Posterior vena cava (tissue), 2 donors: ENCODE results near the gene GPR42. TPM values are rescaled to one million over a fixed set of nuclear protein-coding genes. Genes with fewer than 3 reads are reported as not detected.
A peak's percentile ranks its signal among the peaks of the same experiment; 100 is the strongest.

ENCODE experiments used
- DNase-seq: peaks from one replicate; pipeline ENCODE4 v3.0.0-alpha.2; 2020; ENCODE audit warnings: low spot score
- intact Hi-C, 2 donors: fragments of 100-400 bp; cut with DNase I; formaldehyde crosslinking; loops; one replicate each; pipeline versions ENCODE4 v1.14.1 to v1.14.2; 2022 to 2023
- total RNA-seq, 2 donors: library from RNA; stranded (reverse); fragmentation: NEBNext Ultra II Directional; extraction: Animal tissue kit (Norgen Biotek cat#: 25700); gene quantifications; one replicate each; pipeline ENCODE4 v1.2.1, GENCODE V29; 2021
- donor health status: DM: yes; HTN: yes; CAD: no.
- donor health status: DM: yes; HTN: yes; CAD: no.

GPR42 gene
- total RNA-seq, 2 donors from 2014 or later: 0.28 TPM; not detected in 1

DNA sequence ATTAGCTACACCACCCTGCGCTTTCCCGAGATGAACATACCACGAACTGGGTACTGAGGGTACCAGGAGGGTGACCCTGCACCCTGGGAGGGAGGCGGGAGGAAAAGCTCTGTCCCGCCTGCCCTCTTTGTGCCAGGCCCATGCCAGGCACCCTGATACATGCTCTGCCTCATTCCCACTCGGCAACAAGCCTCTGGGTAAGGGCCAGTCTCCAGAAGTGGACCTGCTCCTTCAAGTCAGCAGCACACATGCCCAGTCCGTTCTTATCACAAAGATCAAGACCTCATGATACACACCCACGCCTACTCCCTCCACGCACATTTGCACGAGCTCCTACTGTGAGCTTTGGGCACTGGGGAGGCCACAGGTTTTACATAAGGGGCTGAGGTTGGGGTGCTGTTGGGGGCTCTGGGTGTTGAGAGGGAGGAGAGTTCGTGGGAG, 25.2 kb upstream of the GPR42 start:
- no peak for DNase-seq
- intact Hi-C loops: no loop called here

DNA sequence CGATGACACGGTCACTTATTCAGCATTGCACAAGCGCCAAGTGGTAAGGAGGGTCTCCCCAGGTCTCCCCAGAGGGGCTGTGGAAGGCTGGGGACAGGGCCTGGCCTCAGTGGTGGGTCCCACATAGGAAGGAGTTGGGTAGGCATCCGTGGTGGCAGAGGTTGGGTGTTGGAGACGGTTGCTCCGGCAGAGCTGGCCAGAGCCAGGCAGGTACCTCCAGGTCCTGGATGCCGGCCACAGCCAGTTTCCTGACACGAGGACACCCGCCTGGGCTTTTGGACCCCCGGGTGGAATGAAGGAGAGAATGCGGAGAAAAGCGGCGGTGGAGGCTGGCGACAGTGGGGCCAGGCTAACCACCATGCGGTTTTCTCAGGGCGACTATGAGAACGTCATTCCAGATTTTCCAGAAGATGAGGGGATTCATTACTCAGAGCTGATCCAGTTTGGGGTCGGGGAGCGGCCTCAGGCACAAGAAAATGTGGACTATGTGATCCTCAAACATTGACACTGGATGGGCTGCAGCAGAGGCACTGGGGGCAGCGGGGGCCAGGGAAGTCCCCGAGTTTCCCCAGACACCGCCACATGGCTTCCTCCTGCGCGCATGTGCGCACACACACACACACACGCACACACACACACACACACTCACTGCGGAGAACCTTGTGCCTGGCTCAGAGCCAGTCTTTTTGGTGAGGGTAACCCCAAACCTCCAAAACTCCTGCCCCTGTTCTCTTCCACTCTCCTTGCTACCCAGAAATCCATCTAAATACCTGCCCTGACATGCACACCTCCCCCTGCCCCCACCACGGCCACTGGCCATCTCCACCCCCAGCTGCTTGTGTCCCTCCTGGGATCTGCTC, 24.4 kb upstream of the GPR42 start:
- intact Hi-C loops: no loop called here
- DNase-seq: peak; percentile 83

DNA sequence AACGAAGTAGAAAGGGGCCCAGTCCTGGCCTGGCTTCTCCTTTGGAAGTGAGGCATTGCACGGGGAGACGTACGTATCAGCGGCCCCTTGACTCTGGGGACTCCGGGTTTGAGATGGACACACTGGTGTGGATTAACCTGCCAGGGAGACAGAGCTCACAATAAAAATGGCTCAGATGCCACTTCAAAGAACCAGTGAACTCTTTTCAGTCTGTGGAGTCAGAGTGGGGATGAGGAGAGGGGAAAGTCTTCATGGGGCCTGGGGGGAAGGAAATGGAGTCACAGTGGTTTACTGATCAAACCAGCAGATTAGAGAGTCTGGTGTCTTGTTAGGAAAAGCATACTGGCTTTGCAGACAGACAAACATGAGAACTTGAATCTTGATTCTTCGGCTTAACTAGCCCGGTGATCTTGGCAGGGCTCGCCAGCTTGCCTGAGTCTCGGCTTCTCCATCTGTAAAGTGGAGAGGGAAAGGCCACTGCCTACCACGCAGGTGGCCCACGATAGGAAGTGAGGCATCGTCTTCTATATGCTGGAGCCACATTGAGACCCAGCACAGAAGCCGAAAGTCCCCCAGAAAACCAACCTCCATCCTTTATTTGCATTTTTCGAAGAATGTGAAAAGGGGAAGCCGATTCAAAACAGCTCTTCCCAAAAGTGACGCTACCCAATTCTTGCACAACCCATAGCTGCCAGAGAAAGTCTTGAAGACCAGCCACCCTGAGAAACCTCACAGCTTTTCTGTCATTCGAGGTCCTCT, 23.5 kb upstream of the GPR42 start, which contains the start of gene FFAR1:
TSS of gene FFAR1 (plus strand) at position 732 of the 759 bp plus-strand sequence. CDS start 3,650 bp downstream, outside the sequence.
- peak; percentile 62 for DNase-seq
- intact Hi-C loops: no loop called here

DNA sequence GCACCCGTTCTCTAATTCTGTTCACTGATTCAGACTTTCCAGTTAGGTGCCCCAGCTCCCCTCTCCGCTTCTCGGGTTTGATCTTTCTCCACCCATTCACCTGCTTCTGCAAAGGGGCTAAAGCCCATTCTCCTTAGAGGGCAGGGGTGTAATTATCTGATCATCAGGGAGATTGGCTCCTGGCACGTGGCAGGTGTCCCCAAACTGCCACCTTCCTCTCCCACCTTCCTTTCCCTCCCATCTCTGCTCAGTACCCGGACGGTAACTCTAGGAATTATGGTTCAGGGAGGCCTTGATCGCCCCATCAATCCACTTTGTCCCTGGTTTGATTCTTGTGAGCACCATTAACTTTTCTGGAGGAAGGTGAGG, 23.0 kb upstream of the GPR42 start:
- intact Hi-C loops: no loop called here

DNA sequence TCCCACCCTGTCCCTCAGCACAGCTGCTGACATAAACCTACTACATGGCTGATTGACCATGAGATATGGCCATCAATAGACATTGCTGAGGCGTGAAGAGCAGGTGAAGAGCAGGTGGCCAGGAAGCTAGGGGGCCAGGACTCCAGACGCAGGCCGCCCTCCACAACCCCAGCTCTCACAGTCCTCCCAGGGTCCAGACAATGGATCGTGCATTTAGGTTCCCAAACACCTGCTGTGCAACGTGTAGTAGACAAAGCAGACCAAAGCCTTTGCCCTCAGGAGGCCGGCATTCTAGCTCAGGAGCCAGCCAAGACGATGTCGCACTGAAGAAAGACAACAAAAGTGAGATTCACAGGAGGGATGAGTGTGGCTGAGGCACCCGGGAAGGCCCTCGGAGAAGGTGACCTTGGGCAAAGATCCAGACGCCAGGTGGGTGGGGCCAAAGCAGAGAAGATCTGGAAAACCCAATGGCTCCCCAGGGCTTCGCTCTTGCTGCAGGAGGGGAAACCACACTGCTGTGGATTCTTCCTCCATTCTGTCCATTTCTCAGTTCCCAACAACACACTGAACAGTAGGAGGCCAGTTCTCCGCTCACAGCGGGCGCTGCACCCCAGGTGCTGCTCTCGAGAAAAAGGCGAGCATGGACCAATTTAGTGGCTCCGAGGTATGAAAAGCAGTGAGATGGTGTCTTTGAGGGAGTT, 21.8 kb upstream of the GPR42 start:
- intact Hi-C loops: no loop called here
- peak; percentile 67 for DNase-seq

More for the DNA sequence above, 23.0 kb upstream of the GPR42 start:
- DNase-seq: no peak

DNA sequence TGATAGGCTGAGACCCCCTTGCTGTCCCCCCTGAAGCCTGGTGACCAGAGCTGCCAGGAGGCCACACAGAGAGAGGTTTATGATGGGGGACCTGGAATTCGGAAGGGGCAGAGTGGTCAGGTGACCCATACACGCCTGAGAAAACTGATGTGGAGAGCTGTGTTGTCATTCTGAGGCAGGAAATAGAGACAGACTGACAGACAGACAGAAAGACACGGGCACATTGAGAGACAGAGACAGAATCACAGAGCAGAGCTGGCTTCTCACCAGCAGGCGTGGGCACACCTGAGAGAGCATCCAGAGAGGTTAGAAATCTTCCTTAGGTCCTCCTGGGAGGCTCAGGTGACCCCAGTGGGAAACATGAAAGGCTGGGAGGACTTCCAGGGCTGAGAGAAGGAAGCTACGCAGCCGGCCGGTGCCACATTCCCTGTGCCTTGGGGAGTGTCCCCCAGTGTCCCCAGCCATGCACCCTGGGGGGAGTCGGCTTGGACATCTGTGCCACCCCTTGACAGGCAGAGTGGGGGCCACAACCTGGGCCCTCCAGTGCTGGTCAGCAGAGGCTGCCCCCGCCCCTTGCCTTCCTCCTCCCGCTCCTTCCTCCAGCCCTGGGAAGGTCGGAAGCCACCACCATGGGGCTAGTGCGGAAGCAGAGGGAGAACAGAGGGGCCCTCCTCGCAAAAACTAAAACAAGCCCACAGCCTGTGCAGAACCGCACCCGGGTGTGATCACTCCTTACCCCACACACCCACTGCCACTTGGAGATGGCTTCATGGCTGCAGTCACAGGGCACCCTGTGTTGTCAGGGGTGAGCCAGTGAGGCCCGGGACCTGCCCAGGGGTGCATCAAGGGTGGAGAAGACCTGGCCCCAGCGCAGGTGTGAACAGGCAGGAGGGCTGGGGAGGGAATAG, 21.0 kb upstream of the GPR42 start:
- intact Hi-C loops: loop anchor here (10.0 kb wide), 1 partner anchor 145 kb away; the partner anchor contains the start of gene KRTDAP (in 2 of the 2)

DNA sequence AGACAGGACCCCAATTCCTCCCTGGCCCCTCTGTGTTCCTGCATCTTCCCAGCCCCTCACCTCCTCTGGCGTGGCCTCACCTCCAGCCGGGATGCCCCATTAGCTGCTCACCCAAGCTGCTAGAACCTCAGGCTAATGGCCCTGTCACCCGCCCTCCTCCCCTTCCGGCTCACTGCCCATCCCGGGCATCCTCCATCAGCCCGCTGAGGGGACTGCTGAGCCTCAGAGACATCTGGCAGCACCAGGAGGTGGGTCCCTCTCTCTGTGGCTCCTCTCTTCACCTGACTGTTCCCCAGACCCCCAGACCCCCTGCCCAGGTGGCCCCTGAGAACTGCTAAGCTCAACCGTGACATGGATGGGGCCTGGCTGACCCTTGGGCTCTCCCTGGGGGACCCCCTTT, 20.3 kb upstream of the GPR42 start:
- intact Hi-C loops: loop anchor here (10.0 kb wide), 1 partner anchor 144 kb away; the partner anchor contains the start of gene KRTDAP (in 2 of the 2)

More for the DNA sequence above, 21.0 kb upstream of the GPR42 start:
- peak; percentile 79 for DNase-seq

DNA sequence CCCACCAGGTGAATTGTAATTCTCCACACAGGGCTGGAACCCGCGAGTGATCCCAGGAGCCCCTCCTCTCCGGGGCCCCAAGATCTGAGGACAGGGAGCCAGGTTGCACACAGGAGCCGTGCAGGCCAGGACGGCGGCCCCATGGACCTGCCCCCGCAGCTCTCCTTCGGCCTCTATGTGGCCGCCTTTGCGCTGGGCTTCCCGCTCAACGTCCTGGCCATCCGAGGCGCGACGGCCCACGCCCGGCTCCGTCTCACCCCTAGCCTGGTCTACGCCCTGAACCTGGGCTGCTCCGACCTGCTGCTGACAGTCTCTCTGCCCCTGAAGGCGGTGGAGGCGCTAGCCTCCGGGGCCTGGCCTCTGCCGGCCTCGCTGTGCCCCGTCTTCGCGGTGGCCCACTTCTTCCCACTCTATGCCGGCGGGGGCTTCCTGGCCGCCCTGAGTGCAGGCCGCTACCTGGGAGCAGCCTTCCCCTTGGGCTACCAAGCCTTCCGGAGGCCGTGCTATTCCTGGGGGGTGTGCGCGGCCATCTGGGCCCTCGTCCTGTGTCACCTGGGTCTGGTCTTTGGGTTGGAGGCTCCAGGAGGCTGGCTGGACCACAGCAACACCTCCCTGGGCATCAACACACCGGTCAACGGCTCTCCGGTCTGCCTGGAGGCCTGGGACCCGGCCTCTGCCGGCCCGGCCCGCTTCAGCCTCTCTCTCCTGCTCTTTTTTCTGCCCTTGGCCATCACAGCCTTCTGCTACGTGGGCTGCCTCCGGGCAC, 19.3 kb upstream of the GPR42 start:
- DNase-seq: peak; percentile 76
- intact Hi-C loops: loop anchor here (10.0 kb wide), 1 partner anchor 143 kb away; the partner anchor contains the start of gene KRTDAP (in 2 of the 2)

More for the DNA sequence above, 20.3 kb upstream of the GPR42 start:
- peak; percentile 60 for DNase-seq

DNA sequence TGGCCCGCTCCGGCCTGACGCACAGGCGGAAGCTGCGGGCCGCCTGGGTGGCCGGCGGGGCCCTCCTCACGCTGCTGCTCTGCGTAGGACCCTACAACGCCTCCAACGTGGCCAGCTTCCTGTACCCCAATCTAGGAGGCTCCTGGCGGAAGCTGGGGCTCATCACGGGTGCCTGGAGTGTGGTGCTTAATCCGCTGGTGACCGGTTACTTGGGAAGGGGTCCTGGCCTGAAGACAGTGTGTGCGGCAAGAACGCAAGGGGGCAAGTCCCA, 18.8 kb upstream of the GPR42 start:
- intact Hi-C loops: loop anchor here (10.0 kb wide), 1 partner anchor 143 kb away; the partner anchor contains the start of gene KRTDAP (in 2 of the 2)
- no peak for DNase-seq

DNA sequence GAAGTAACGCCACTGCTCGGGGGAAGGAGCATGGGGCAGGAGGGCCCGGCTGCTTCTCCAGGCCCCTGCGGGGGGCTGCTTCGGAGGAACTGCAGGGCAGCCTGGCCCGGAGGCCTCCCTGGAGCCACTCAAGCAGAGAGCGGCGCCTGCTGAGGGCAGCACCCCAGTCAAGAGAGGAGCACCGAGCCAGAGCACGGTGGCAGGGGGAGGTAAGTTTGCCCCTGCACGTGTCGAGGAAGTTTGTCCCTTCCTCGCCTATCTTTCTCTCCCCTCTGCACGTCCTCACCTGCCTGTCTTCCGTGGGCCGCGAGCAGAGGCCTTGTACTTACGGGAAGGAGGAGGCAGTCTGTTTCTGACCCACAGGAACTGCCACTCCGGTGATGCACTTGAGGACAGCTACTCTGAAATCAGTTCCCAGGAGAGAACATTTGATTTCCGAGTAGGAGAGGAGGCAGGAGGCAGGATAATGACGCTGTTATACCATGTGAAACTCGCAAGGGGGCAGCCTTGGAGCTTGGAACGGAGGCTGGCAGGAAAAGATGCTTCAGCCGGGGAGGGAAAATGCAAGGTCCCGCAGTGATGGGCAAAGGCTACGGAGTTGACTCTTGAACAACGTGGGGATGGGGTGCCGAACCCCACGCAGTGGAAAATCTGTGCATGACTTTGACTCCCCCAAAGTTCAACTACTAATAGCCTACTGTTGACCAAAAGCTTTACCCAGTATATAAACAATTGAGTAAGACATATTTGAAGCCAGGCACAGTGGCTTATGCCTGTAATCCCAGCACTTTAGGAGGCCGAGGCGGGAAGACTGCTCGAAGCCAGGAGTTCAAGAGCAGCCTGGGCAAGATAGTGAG, 18.2 kb upstream of the GPR42 start:
- intact Hi-C loops: loop anchor here (10.0 kb wide), 1 partner anchor 142 kb away; the partner anchor contains the start of gene KRTDAP (in 2 of the 2)
- DNase-seq: peak; percentile 85

DNA sequence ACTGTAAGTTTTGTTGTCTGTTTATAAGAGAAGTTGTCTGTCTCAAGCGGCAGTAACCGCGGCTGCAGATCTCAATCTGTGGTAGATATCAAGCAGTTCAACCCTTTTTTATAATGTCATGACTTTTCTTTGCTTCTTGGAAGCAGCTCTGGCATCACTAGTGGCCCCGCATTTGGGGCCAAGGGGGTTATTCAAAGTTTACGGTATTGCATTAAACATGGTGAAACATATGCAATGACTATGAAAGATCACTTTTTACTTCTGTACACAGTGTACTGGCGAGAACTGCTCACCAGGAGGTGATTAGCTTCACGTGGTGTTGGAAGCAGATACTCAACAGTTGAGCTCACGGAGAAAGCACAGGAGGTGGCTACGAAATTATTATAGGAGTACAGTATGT, 17.2 kb upstream of the GPR42 start:
- intact Hi-C loops: loop anchor here (10.0 kb wide), 1 partner anchor 141 kb away; the partner anchor contains the start of gene KRTDAP (in 2 of the 2)

DNA sequence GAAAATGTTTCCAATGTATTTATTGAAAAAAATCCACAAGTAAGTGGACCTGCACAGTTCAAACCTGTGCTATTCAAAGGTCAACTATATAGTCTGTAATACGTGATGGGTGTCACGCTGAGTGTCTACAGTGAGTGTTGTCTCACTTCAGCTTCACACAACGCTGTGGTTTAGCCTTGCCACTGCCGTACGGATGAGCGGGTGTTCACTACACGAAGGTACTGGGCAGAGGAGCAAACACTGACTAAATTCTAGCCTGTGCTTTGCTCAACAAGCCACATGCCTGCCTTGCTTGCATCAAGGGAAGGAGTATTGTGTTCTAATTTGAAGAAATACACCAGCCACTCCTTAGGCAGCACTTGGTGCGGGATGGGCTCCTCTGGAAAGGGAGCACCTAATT, 16.0 kb upstream of the GPR42 start:
- DNase-seq: no peak
- intact Hi-C loops: loop anchor here (10.0 kb wide), 1 partner anchor 140 kb away; the partner anchor contains the start of gene KRTDAP (in 2 of the 2)

More for the DNA sequence above, 17.2 kb upstream of the GPR42 start:
- DNase-seq: peak; percentile 56

DNA sequence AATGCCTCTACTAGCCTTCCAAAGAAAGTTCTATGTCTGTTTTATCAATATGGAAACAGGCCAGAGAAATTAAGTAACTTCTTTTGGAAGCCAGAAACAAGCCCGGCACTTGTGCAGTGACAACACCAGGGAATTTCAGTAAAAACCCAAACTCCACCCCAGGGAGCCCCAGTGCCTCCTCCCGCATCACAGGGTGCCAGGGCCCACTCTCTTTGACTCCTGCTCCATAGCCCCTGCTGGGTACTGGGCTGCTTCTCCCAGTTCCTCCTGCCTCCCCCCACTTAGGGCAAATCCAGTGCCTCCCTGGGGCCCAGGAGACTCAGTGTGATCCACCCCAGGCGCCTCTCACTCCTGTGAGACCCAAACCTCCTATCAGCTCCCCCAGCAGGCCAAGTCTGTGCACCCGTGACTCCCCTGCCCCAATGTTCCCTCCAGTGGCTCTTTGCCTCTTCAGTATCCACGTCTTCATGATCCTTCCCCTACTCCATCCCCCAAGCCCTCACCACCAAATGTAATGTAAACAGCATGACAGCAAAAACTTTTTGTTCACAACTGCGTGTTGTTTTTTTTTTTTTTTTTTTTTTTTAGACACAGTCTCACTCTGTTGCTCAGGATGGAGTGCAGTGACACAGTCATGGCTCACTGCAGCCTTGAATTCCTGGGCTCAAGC, 14.9 kb upstream of the GPR42 start:
- peak; percentile 46 for DNase-seq

DNA sequence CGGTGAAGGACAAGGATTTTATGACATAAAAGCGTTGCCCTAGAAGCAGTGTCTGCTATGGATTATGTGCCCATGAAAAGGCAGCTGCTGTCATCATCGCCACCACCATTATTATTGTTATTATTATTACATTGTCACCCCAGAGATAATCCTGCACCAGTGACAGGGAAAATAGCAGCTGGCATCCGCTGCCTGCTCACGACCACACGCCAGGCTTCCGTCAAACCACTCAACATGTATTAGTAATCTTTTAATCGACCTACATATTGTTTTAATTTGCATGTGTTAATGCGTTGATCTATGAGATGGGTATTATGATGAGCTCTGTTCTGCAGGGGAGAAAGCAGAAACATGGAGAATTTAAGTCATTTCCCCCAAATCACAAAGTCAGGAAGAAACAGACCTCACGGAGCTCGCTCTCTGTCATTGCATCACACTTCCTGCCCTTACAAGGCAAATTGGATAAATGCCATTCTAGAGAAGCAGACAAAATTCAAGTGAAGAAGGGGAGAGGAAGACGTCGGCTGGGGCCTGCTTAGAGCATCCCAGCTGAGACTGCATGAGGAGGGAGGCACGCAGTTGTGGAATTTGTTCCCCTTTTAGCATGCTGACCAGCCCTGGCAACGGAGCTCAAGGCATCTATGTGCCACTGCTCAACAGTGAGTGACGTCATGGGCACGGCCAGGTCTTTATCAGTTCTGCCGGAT, 12.8 kb upstream of the GPR42 start, which contains the start of gene FFAR3:
TSS of gene FFAR3 (plus strand) at position 594 of the 707 bp plus-strand sequence. CDS start 431 bp downstream, outside the sequence.
- intact Hi-C loops: loop anchor here (10.0 kb wide), 1 partner anchor 137 kb away; the partner anchor contains the start of gene KRTDAP (in 2 of the 2)
- DNase-seq: peak; percentile 88

More for the DNA sequence above, 14.9 kb upstream of the GPR42 start:
- intact Hi-C loops: loop anchor here (10.0 kb wide), 1 partner anchor 139 kb away; the partner anchor contains the start of gene KRTDAP (in 2 of the 2)

DNA sequence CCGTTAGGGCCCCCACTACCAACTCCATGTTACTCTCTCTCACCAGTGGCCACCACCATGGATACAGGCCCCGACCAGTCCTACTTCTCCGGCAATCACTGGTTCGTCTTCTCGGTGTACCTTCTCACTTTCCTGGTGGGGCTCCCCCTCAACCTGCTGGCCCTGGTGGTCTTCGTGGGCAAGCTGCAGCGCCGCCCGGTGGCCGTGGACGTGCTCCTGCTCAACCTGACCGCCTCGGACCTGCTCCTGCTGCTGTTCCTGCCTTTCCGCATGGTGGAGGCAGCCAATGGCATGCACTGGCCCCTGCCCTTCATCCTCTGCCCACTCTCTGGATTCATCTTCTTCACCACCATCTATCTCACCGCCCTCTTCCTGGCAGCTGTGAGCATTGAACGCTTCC, 12.0 kb upstream of the GPR42 start:
- intact Hi-C loops: loop anchor here (10.0 kb wide), 1 partner anchor 136 kb away; the partner anchor contains the start of gene KRTDAP (in 2 of the 2)
- peak; percentile 53 for DNase-seq
